Natural killer cell (primary cell): ENCODE data around the gene CAMTA1. TPM values are rescaled to one million over a fixed set of nuclear protein-coding genes. Genes with fewer than 3 reads are reported as not detected.

Source experiments
- ATAC-seq, 3 donors: fragments of 150-1000 bp in 2 of 3; fragments of 200-7000 bp in 1 of 3; cut with Tn5 transposase; 1 replicate in 1 of 3; 2 replicates in 2 of 3; pipeline ENCODE4 v1.10.0; 2021; ENCODE audit warnings: mild to moderate bottlenecking in 2 of 3, moderate library complexity in 2 of 3
- DNase-seq, 2 donors: peaks; one replicate each; pipeline versions ENCODE4 v3.0.0 to v3.0.0-alpha.2; 2013 to 2021; ENCODE audit warnings: mixed read lengths in 1 of 2
- H3K27ac ChIP-seq: one replicate; pipeline ENCODE4 v1.5.1; 2013; ENCODE audit warnings: mild to moderate bottlenecking, low read length
- H3K27me3 ChIP-seq: one replicate; pipeline ENCODE4 v1.6.1; 2013; ENCODE audit warnings: low read length; ENCODE audit not compliant: control insufficient read depth, insufficient read depth
- H3K36me3 ChIP-seq: one replicate; pipeline ENCODE4 v1.6.1; 2013; ENCODE audit warnings: low read length; ENCODE audit not compliant: control insufficient read depth, insufficient read depth
- H3K4me1 ChIP-seq: one replicate; pipeline ENCODE4 v1.6.1; 2013; ENCODE audit warnings: low read length; ENCODE audit not compliant: control insufficient read depth, insufficient read depth
- H3K4me3 ChIP-seq: one replicate; pipeline ENCODE4 v1.5.1; 2013; ENCODE audit warnings: low read length
- H3K9me3 ChIP-seq: one replicate; pipeline ENCODE4 v1.6.1; 2013; ENCODE audit warnings: low read length; ENCODE audit not compliant: control insufficient read depth, insufficient read depth
- H3K27ac Mint-ChIP-seq, 2 donors: one replicate each; pipeline ENCODE4 v1.8.0; 2022; ENCODE audit warnings: mild to moderate bottlenecking in 2 of 2, mixed read lengths in 2 of 2, moderate library complexity in 1 of 2
- H3K27me3 Mint-ChIP-seq, 2 donors: one replicate each; pipeline ENCODE4 v1.8.0; 2022; ENCODE audit warnings: low read depth in 2 of 2, mixed read lengths in 2 of 2
- H3K36me3 Mint-ChIP-seq: one replicate; pipeline ENCODE4 v1.8.0; 2022; ENCODE audit warnings: mixed read lengths
- H3K4me1 Mint-ChIP-seq, 2 donors: one replicate each; pipeline ENCODE4 v1.8.0; 2022; ENCODE audit warnings: mixed read lengths in 2 of 2
- H3K4me3 Mint-ChIP-seq: one replicate; pipeline ENCODE4 v1.8.0; 2022; ENCODE audit warnings: mild to moderate bottlenecking, moderate library complexity, mixed read lengths
- H3K9me3 Mint-ChIP-seq, 2 donors: one replicate each; pipeline ENCODE4 v1.8.0; 2022; ENCODE audit warnings: mixed read lengths in 2 of 2
- WGBS: methylation state at CpG from one replicate; pipeline ENCODE4 v1.1.7; 2013; ENCODE audit warnings: missing lambda C conversion rate; ENCODE audit not compliant: insufficient coverage; 5-methylcytosine and 5-hydroxymethylcytosine counted together
- intact Hi-C: fragments of 100-400 bp; cut with micrococcal nuclease; formaldehyde crosslinking; loops from one replicate; pipeline ENCODE4 v1.14.2; 2022
- total RNA-seq, 4 donors: library from RNA; stranded (reverse); fragments of 120-200 nt in 1 of 4; gene quantifications; one replicate each; pipeline versions ENCODE4 v1.2.3 to v1.2.4, GENCODE V29; 2013 to 2022
- TF ChIP-seq, protein P1 (sequence below): fragments of 200-600 bp; IDR thresholded peaks from one replicate; pipeline ENCODE4 v1.8.0; 2022; ENCODE audit warnings: antibody characterized with exemption

The CAMTA1 gene
- total RNA-seq, 3 donors from 2014 or later (not counting 1 experiment from before 2014, with no cell fraction given) = 40.6 to 53.3 (median 44.9) TPM

DNA sequence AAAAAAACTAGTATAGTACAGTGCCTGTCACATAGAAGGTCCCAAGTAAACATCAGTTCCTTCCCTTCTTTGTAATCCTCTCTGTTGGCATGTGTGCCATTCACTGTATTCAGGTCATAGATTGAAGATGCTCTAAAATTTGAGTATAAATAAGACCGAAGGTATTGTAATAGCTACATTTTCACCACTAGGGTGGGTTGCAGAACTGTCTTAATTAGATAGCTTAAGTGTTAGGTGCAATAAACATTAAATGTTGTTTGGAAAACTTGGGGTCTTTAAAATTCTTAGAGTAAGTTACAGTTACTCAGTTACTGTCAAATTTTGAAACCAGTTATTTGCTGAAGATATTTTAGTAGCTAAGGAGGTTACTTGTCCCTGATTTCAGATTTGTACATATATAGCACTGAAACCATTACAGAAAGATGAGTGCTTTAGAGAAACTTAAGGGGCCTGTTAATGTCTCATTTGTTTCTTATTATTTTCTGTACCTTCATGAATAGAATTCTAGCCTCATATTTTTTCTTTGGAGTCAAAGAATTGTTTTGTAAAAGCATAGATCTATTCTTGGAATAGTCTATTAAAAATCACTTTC, 1023.1 kb downstream of the CAMTA1 start:
- WGBS = 0% methylated on average over 1 of the region's 1 CpG
- H3K36me3 ChIP-seq = peaks cover 27% of the 10 kb centered on the region
- Mint-ChIP-seq H3K27ac (peak overlapping the region in 1 of 2 donors; percentile 18), H3K4me1 (peaks cover 0 to 5% of the 10 kb centered on the region in 2 donors), H3K9me3 (peaks cover 0 to 5% of the 10 kb centered on the region in 2 donors), H3K4me3 (no peak overlapping the region), H3K36me3 (peaks cover 7% of the 10 kb centered on the region), H3K27me3 (no peaks in the 10 kb centered on the region)
- intact Hi-C loops = loop anchor here (1.0 to 5.0 kb wide), 3 partner anchors 48 to 209 kb away; no protein-coding TSS in a partner anchor
- H3K27ac ChIP-seq = no peak overlapping the region
- H3K4me1 ChIP-seq = no peaks in the 10 kb centered on the region
- no peaks in the 10 kb centered on the region for H3K27me3 ChIP-seq
- ATAC-seq (peak; percentile 37 to 89 (median 86)), DNase-seq (peak in 1 of 2 donors; percentile 54)
- peaks cover 3% of the 10 kb centered on the region for H3K9me3 ChIP-seq
- H3K4me3 ChIP-seq = no peak overlapping the region
- TF ChIP-seq, protein P1, sequence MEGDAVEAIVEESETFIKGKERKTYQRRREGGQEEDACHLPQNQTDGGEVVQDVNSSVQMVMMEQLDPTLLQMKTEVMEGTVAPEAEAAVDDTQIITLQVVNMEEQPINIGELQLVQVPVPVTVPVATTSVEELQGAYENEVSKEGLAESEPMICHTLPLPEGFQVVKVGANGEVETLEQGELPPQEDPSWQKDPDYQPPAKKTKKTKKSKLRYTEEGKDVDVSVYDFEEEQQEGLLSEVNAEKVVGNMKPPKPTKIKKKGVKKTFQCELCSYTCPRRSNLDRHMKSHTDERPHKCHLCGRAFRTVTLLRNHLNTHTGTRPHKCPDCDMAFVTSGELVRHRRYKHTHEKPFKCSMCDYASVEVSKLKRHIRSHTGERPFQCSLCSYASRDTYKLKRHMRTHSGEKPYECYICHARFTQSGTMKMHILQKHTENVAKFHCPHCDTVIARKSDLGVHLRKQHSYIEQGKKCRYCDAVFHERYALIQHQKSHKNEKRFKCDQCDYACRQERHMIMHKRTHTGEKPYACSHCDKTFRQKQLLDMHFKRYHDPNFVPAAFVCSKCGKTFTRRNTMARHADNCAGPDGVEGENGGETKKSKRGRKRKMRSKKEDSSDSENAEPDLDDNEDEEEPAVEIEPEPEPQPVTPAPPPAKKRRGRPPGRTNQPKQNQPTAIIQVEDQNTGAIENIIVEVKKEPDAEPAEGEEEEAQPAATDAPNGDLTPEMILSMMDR = peak; percentile 62

DNA sequence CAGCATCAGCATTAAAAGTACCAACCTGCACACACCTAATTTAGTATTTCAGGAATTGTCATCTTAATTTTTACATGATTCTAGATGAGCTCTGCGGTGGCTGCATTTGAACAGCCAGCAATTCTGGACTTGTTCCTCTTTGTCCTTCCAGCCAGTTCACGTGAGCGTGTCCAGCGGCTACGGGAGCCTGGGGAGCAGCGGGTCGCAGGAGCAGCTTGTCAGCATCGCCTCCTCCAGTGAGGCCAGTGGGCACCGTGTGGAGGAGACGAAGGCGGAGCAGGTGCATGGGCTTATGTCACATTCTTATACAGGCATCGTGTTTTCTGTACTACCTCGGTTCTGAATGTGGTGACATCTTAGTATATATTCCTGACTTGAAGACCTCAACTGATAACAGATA, 1024.5 kb downstream of the CAMTA1 start:
- Mint-ChIP-seq H3K27ac (no peak overlapping the region), H3K27me3 (no peaks in the 10 kb centered on the region), H3K9me3 (peaks cover 4 to 11% of the 10 kb centered on the region in 2 donors), H3K4me3 (no peak overlapping the region), H3K4me1 (peaks cover 0 to 5% of the 10 kb centered on the region in 2 donors), H3K36me3 (peaks cover 18% of the 10 kb centered on the region)
- Histone ChIP-seq H3K4me1 (no peaks in the 10 kb centered on the region), H3K9me3 (peaks cover 7% of the 10 kb centered on the region), H3K27ac (no peak overlapping the region), H3K4me3 (no peak overlapping the region), H3K27me3 (no peaks in the 10 kb centered on the region), H3K36me3 (peaks cover 24% of the 10 kb centered on the region)
- TF ChIP-seq, protein P1 = no peak
- DNase-seq = no peak
- intact Hi-C loops = loop anchor here (2.0 to 5.0 kb wide), 2 partner anchors 47 to 208 kb away; no protein-coding TSS in a partner anchor
- ATAC-seq = no peak
- 97% methylated on average over 13 of the region's 13 CpGs for WGBS

DNA sequence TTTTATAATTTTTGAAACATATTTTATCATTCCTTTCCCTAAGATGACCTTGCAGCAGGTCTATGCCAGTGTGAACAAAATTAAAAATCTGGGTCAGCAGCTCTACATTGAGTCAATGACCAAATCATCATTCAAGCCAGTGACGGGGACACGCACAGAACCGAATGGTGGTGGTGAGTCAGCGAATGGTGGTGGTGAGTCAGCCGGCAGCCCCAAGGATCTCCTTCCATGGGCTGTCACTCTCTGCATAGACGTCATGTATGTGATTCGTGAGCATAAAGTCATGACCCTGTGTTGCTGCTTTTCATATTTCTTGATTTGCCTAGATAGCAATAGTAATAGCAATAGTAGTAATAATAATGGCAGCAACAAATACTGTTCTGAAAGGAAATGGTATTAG, 1025.1 kb downstream of the CAMTA1 start:
- Mint-ChIP-seq H3K36me3 (peaks cover 18% of the 10 kb centered on the region), H3K4me1 (peaks cover 0 to 5% of the 10 kb centered on the region in 2 donors), H3K4me3 (no peak overlapping the region), H3K9me3 (peaks cover 4 to 11% of the 10 kb centered on the region in 2 donors), H3K27me3 (no peaks in the 10 kb centered on the region), H3K27ac (no peak overlapping the region)
- no peak overlapping the region for H3K27ac ChIP-seq
- TF ChIP-seq, protein P1 = no peak
- ATAC-seq (no peak), DNase-seq (no peak)
- H3K4me1 ChIP-seq = no peaks in the 10 kb centered on the region
- intact Hi-C loops = no loop called here
- no peak overlapping the region for H3K4me3 ChIP-seq
- H3K9me3 ChIP-seq = peaks cover 7% of the 10 kb centered on the region
- H3K36me3 ChIP-seq = peaks cover 21% of the 10 kb centered on the region
- no peaks in the 10 kb centered on the region for H3K27me3 ChIP-seq
- 76% methylated on average over 7 of the region's 7 CpGs for WGBS
